Activated CD4-positive, alpha-beta T cell treated with anti-CD3 and anti-CD28 coated beads for 36 hours (primary cell): ENCODE measurements around the gene GALNT16. TPM values are rescaled to one million over a fixed set of nuclear protein-coding genes. Genes with fewer than 3 reads are reported as not detected.
"Not testable (repeated sequence)": the region's sequence is repeated elsewhere in the genome, so short reads cannot be mapped to it uniquely, and the experiment has no call there.

Source experiments
- ATAC-seq: fragments of 200-7000 bp; cut with Tn5 transposase; one replicate; pipeline ENCODE4 v1.10.0; 2021; ENCODE audit warnings: mild to moderate bottlenecking, moderate library complexity
- CTCF ChIA-PET: fragments of 350-600 bp; sonication (Branson Sonifier 250); formaldehyde crosslinking; loops from one replicate; lab custom pipeline; 2021; ENCODE audit warnings: antibody characterized with exemption; lab: Charles Lee
- POLR2A ChIA-PET: fragments of 350-600 bp; sonication (Branson Sonifier 250); formaldehyde crosslinking; loops from one replicate; lab custom pipeline; 2021; ENCODE audit warnings: antibody characterized with exemption, inconsistent platforms; lab: Charles Lee
- DNase-seq: peaks from one replicate; pipeline ENCODE4 v3.0.0-alpha.2; 2020
- H3K27ac Mint-ChIP-seq: one replicate; pipeline ENCODE4 v1.8.0; 2021; ENCODE audit warnings: mixed read lengths
- H3K27me3 Mint-ChIP-seq: one replicate; pipeline ENCODE4 v1.8.0; 2021; ENCODE audit warnings: mixed read lengths
- H3K36me3 Mint-ChIP-seq: one replicate; pipeline ENCODE4 v1.8.0; 2021; ENCODE audit warnings: low read depth, mixed read lengths
- H3K4me1 Mint-ChIP-seq: one replicate; pipeline ENCODE4 v1.8.0; 2021; ENCODE audit warnings: mixed read lengths
- H3K4me3 Mint-ChIP-seq: one replicate; pipeline ENCODE4 v1.8.0; 2021; ENCODE audit warnings: mild to moderate bottlenecking, moderate library complexity, mixed read lengths
- H3K9me3 Mint-ChIP-seq: one replicate; pipeline ENCODE4 v1.8.0; 2021; ENCODE audit warnings: low read depth, mixed read lengths
- intact Hi-C, 2 experiments: fragments of 100-400 bp; cut with DNase I in 1 of 2; cut with micrococcal nuclease in 1 of 2; formaldehyde crosslinking; loops; one replicate each; pipeline versions ENCODE4 v1.14.2 to v1.15.1; 2022 to 2024; cut with DNase I, micrococcal nuclease
- total RNA-seq, 2 experiments: library from RNA; stranded (reverse); gene quantifications; one replicate each; pipeline ENCODE4 v1.2.3, GENCODE V29; 2021

The GALNT16 gene
- total RNA-seq, 2 experiments from 2014 or later = 0.14 TPM; not detected in 1

GRCh38 chr14:69287098-69288010 lies 27.4 kb downstream of the GALNT16 start:
- Mint-ChIP-seq H3K27me3 (no peaks in the 10 kb centered on the region), H3K4me3 (no peak overlapping the region), H3K27ac (no peak overlapping the region), H3K4me1 (no peaks in the 10 kb centered on the region), H3K36me3 (no peaks in the 10 kb centered on the region), H3K9me3 (no peaks in the 10 kb centered on the region)
- POLR2A ChIA-PET = no interaction called here
- ATAC-seq = no peak
- intact Hi-C loops = no loop called here
- DNase-seq = no peak
- CTCF ChIA-PET = interaction anchor here (0.7 to 1.0 kb wide), 4 partner anchors 30 to 173 kb away, joined by 3 to 4 read pairs (median 3); no protein-coding TSS in a partner anchor

GRCh38 chr14:69288011-69288771 lies 28.2 kb downstream of the GALNT16 start:
- CTCF ChIA-PET = interaction anchor here (0.7 to 1.0 kb wide), 3 partner anchors 31 to 162 kb away, joined by 3 to 4 read pairs (median 3); no protein-coding TSS in a partner anchor
- Mint-ChIP-seq H3K4me1 (no peaks in the 10 kb centered on the region), H3K27ac (no peak overlapping the region), H3K9me3 (no peaks in the 10 kb centered on the region), H3K36me3 (no peaks in the 10 kb centered on the region), H3K27me3 (no peaks in the 10 kb centered on the region), H3K4me3 (no peak overlapping the region)
- DNase-seq = no peak
- POLR2A ChIA-PET = no interaction called here
- intact Hi-C loops = no loop called here
- no peak for ATAC-seq

- DNase-seq (no peak), ATAC-seq (no peak)
- no peaks in the 10 kb centered on the region for H3K27me3 Mint-ChIP-seq
- no peaks in the 10 kb centered on the region for H3K4me1 Mint-ChIP-seq
- no peaks in the 10 kb centered on the region for H3K36me3 Mint-ChIP-seq
- ChIA-PET CTCF (interaction anchor here (0.7 kb wide), 1 partner anchor 171 kb away, joined by 3 read pairs; no protein-coding TSS in a partner anchor), POLR2A (no interaction called here)
- intact Hi-C loops = no loop called here
- no peaks in the 10 kb centered on the region for H3K9me3 Mint-ChIP-seq
- no peak overlapping the region for H3K27ac Mint-ChIP-seq
- H3K4me3 Mint-ChIP-seq = no peak overlapping the region
Measured at GRCh38 chr14:69288956-69289705, 29.2 kb downstream of the GALNT16 start.

GRCh38 chr14:69289811-69290520 lies 30.0 kb downstream of the GALNT16 start:
- ChIA-PET POLR2A (no interaction called here), CTCF (interaction anchor here (0.7 to 1.2 kb wide), 2 partner anchors 12 to 170 kb away, joined by 3 read pairs; no protein-coding TSS in a partner anchor)
- Mint-ChIP-seq H3K4me3 (no peak overlapping the region), H3K36me3 (no peaks in the 10 kb centered on the region), H3K9me3 (no peaks in the 10 kb centered on the region), H3K27ac (no peak overlapping the region), H3K4me1 (no peaks in the 10 kb centered on the region), H3K27me3 (no peaks in the 10 kb centered on the region)
- intact Hi-C loops = no loop called here
- DNase-seq = no peak
- ATAC-seq = no peak

- H3K9me3 Mint-ChIP-seq, H3K4me1 Mint-ChIP-seq, H3K27ac Mint-ChIP-seq, H3K4me3 Mint-ChIP-seq, intact Hi-C loops, ATAC-seq, H3K27me3 Mint-ChIP-seq, DNase-seq, POLR2A ChIA-PET, H3K36me3 Mint-ChIP-seq: not testable (repeated sequence)
- CTCF ChIA-PET = interaction anchor here (1.2 kb wide), 1 partner anchor 13 kb away, joined by 3 read pairs; no protein-coding TSS in a partner anchor
Measured at GRCh38 chr14:69290881-69291280, 30.9 kb downstream of the GALNT16 start.

GRCh38 chr14:69291396-69291795 lies 31.4 kb downstream of the GALNT16 start:
- no peak overlapping the region for H3K4me3 Mint-ChIP-seq
- intact Hi-C loops = no loop called here

GRCh38 chr14:69291891-69292561 lies 32.1 kb downstream of the GALNT16 start:
- intact Hi-C loops = no loop called here
- ChIA-PET POLR2A (no interaction called here), CTCF (no interaction called here)
- DNase-seq = no peak
- Mint-ChIP-seq H3K4me3 (no peak overlapping the region), H3K36me3 (no peaks in the 10 kb centered on the region), H3K4me1 (no peaks in the 10 kb centered on the region), H3K27ac (no peak overlapping the region), H3K27me3 (no peaks in the 10 kb centered on the region), H3K9me3 (no peaks in the 10 kb centered on the region)
- no peak for ATAC-seq

More at GRCh38 chr14:69291396-69291795, 31.4 kb downstream of the GALNT16 start:
- Mint-ChIP-seq H3K4me1 (no peaks in the 10 kb centered on the region), H3K27me3 (no peaks in the 10 kb centered on the region), H3K36me3 (no peaks in the 10 kb centered on the region), H3K27ac (no peak overlapping the region), H3K9me3 (no peaks in the 10 kb centered on the region)
- no peak for DNase-seq
- CTCF ChIA-PET = interaction anchor here (1.2 kb wide), 1 partner anchor 13 kb away, joined by 3 read pairs; no protein-coding TSS in a partner anchor
- POLR2A ChIA-PET = no interaction called here
- no peak for ATAC-seq

GRCh38 chr14:69298131-69299071 lies 38.4 kb downstream of the GALNT16 start:
- no peaks in the 10 kb centered on the region for H3K9me3 Mint-ChIP-seq
- no peaks in the 10 kb centered on the region for H3K36me3 Mint-ChIP-seq
- DNase-seq = no peak
- intact Hi-C loops = no loop called here
- no peaks in the 10 kb centered on the region for H3K4me1 Mint-ChIP-seq
- ChIA-PET POLR2A (no interaction called here), CTCF (interaction anchor here (0.5 to 1.4 kb wide), 3 partner anchors 13 to 160 kb away, joined by 3 to 5 read pairs (median 3); no protein-coding TSS in a partner anchor)
- H3K4me3 Mint-ChIP-seq = no peak overlapping the region
- H3K27ac Mint-ChIP-seq = no peak overlapping the region
- no peaks in the 10 kb centered on the region for H3K27me3 Mint-ChIP-seq
- ATAC-seq = no peak

- intact Hi-C loops = no loop called here
- H3K4me3 Mint-ChIP-seq = no peak overlapping the region
- peak; percentile 41 for DNase-seq
- no peaks in the 10 kb centered on the region for H3K9me3 Mint-ChIP-seq
- no peaks in the 10 kb centered on the region for H3K4me1 Mint-ChIP-seq
- peak; percentile 58 for ATAC-seq
- H3K27me3 Mint-ChIP-seq = peaks cover 1% of the 10 kb centered on the region
- no peaks in the 10 kb centered on the region for H3K36me3 Mint-ChIP-seq
- H3K27ac Mint-ChIP-seq = no peak overlapping the region
- POLR2A ChIA-PET = no interaction called here
- CTCF ChIA-PET = interaction anchor here (0.5 to 1.0 kb wide), 2 partner anchors 14 to 158 kb away, joined by 3 read pairs; no protein-coding TSS in a partner anchor
Measured at GRCh38 chr14:69299286-69300035, 39.5 kb downstream of the GALNT16 start.
